ENCODE results near the gene AUTS2. TPM values are rescaled to one million over a fixed set of nuclear protein-coding genes. Genes with fewer than 3 reads are reported as not detected.
A peak's percentile ranks its signal among the peaks of the same experiment; 100 is the strongest.

AUTS2 gene
- total RNA-seq, 2 experiments from 2014 or later = 15.2 to 16.3 TPM

GRCh38 chr7:70773406-70773805 lies 1175.1 kb downstream of the AUTS2 start:
- peaks cover 6% of the 10 kb centered on the region for H3K36me3 Mint-ChIP-seq (ENCODE audit: low read depth)
- peaks cover 27% of the 10 kb centered on the region for H3K4me1 Mint-ChIP-seq (ENCODE audit: low read depth)
- no peak overlapping the region for H3K27ac Mint-ChIP-seq
- ATAC-seq = no peak
- POLR2A ChIA-PET = no interaction called here
- H3K9me3 Mint-ChIP-seq (ENCODE audit: insufficient read depth) = no peaks in the 10 kb centered on the region
- CTCF ChIA-PET = no interaction called here
- no peak overlapping the region for H3K4me3 Mint-ChIP-seq
- H3K27me3 Mint-ChIP-seq (ENCODE audit: low read depth) = no peaks in the 10 kb centered on the region
- DNase-seq = no peak

- H3K4me3 Mint-ChIP-seq = no peak overlapping the region
- ATAC-seq = no peak
- CTCF ChIA-PET = interaction anchor here (0.9 kb wide), 1 partner anchor 11 kb away, joined by 3 read pairs; no protein-coding TSS in a partner anchor
- peaks cover 39% of the 10 kb centered on the region for H3K4me1 Mint-ChIP-seq (ENCODE audit: low read depth)
- no peak overlapping the region for H3K27ac Mint-ChIP-seq
- H3K9me3 Mint-ChIP-seq (ENCODE audit: insufficient read depth) = no peaks in the 10 kb centered on the region
- POLR2A ChIA-PET = no interaction called here
- H3K36me3 Mint-ChIP-seq (ENCODE audit: low read depth) = peaks cover 16% of the 10 kb centered on the region
- no peaks in the 10 kb centered on the region for H3K27me3 Mint-ChIP-seq (ENCODE audit: low read depth)
- DNase-seq = no peak
These were observed 1176.8 kb downstream of the AUTS2 start for GRCh38 chr7:70774950-70775527.

- Mint-ChIP-seq H3K27me3 (ENCODE audit: low read depth) (no peaks in the 10 kb centered on the region), H3K4me3 (no peak overlapping the region), H3K27ac (no peak overlapping the region), H3K4me1 (ENCODE audit: low read depth) (peaks cover 39% of the 10 kb centered on the region), H3K36me3 (ENCODE audit: low read depth) (peaks cover 16% of the 10 kb centered on the region), H3K9me3 (ENCODE audit: insufficient read depth) (no peaks in the 10 kb centered on the region)
- ChIA-PET POLR2A (no interaction called here), CTCF (interaction anchor here (0.9 kb wide), 1 partner anchor 12 kb away, joined by 3 read pairs; no protein-coding TSS in a partner anchor)
- ATAC-seq (no peak), DNase-seq (no peak)
These were observed 1177.4 kb downstream of the AUTS2 start for GRCh38 chr7:70775570-70776156.

- H3K4me3 Mint-ChIP-seq = no peak overlapping the region
- ATAC-seq = peak; percentile 57
- POLR2A ChIA-PET = no interaction called here
- DNase-seq = peak; percentile 42
- H3K9me3 Mint-ChIP-seq (ENCODE audit: insufficient read depth) = no peaks in the 10 kb centered on the region
- peak overlapping the region; percentile 75 for H3K27ac Mint-ChIP-seq
- H3K36me3 Mint-ChIP-seq (ENCODE audit: low read depth) = peaks cover 16% of the 10 kb centered on the region
- H3K27me3 Mint-ChIP-seq (ENCODE audit: low read depth) = no peaks in the 10 kb centered on the region
- CTCF ChIA-PET = no interaction called here
- H3K4me1 Mint-ChIP-seq (ENCODE audit: low read depth) = peaks cover 39% of the 10 kb centered on the region
These were observed 1178.4 kb downstream of the AUTS2 start for GRCh38 chr7:70776627-70777101.

- ChIA-PET POLR2A (no interaction called here), CTCF (no interaction called here)
- H3K4me1 Mint-ChIP-seq (ENCODE audit: low read depth) = peaks cover 39% of the 10 kb centered on the region
- peaks cover 16% of the 10 kb centered on the region for H3K36me3 Mint-ChIP-seq (ENCODE audit: low read depth)
- H3K4me3 Mint-ChIP-seq = no peak overlapping the region
- no peak for DNase-seq
- H3K9me3 Mint-ChIP-seq (ENCODE audit: insufficient read depth) = no peaks in the 10 kb centered on the region
- ATAC-seq = no peak
- H3K27me3 Mint-ChIP-seq (ENCODE audit: low read depth) = no peaks in the 10 kb centered on the region
- H3K27ac Mint-ChIP-seq = peak overlapping the region; percentile 75
These were observed 1179.0 kb downstream of the AUTS2 start for GRCh38 chr7:70777251-70777650.

- DNase-seq = no peak
- Mint-ChIP-seq H3K36me3 (ENCODE audit: low read depth) (peaks cover 16% of the 10 kb centered on the region), H3K27me3 (ENCODE audit: low read depth) (no peaks in the 10 kb centered on the region), H3K27ac (no peak overlapping the region), H3K4me1 (ENCODE audit: low read depth) (peaks cover 39% of the 10 kb centered on the region), H3K9me3 (ENCODE audit: insufficient read depth) (no peaks in the 10 kb centered on the region), H3K4me3 (no peak overlapping the region)
- POLR2A ChIA-PET = no interaction called here
- CTCF ChIA-PET = no interaction called here
- ATAC-seq = no peak
These were observed 1180.3 kb downstream of the AUTS2 start for GRCh38 chr7:70778585-70778984.

GRCh38 chr7:70779321-70779720 lies 1181.0 kb downstream of the AUTS2 start:
- Mint-ChIP-seq H3K27me3 (ENCODE audit: low read depth) (no peaks in the 10 kb centered on the region), H3K36me3 (ENCODE audit: low read depth) (peaks cover 16% of the 10 kb centered on the region), H3K4me3 (no peak overlapping the region), H3K9me3 (ENCODE audit: insufficient read depth) (no peaks in the 10 kb centered on the region), H3K27ac (no peak overlapping the region), H3K4me1 (ENCODE audit: low read depth) (peaks cover 39% of the 10 kb centered on the region)
- ATAC-seq (no peak), DNase-seq (no peak)
- POLR2A ChIA-PET = no interaction called here
- CTCF ChIA-PET = no interaction called here

- Mint-ChIP-seq H3K9me3 (ENCODE audit: insufficient read depth) (no peaks in the 10 kb centered on the region), H3K4me1 (ENCODE audit: low read depth) (peaks cover 25% of the 10 kb centered on the region), H3K4me3 (no peak overlapping the region), H3K27me3 (ENCODE audit: low read depth) (no peaks in the 10 kb centered on the region), H3K27ac (no peak overlapping the region), H3K36me3 (ENCODE audit: low read depth) (peaks cover 25% of the 10 kb centered on the region)
- POLR2A ChIA-PET = no interaction called here
- CTCF ChIA-PET = no interaction called here
- DNase-seq = no peak
- ATAC-seq = no peak
These were observed 1183.6 kb downstream of the AUTS2 start for GRCh38 chr7:70781922-70782311.

GRCh38 chr7:70782796-70783195 lies 1184.5 kb downstream of the AUTS2 start:
- Mint-ChIP-seq H3K4me1 (ENCODE audit: low read depth) (peaks cover 17% of the 10 kb centered on the region), H3K4me3 (no peak overlapping the region), H3K9me3 (ENCODE audit: insufficient read depth) (no peaks in the 10 kb centered on the region), H3K36me3 (ENCODE audit: low read depth) (peaks cover 26% of the 10 kb centered on the region), H3K27ac (no peak overlapping the region), H3K27me3 (ENCODE audit: low read depth) (no peaks in the 10 kb centered on the region)
- DNase-seq (no peak), ATAC-seq (no peak)
- CTCF ChIA-PET = no interaction called here
- POLR2A ChIA-PET = no interaction called here

GRCh38 chr7:70785427-70785826 lies 1187.2 kb downstream of the AUTS2 start:
- Mint-ChIP-seq H3K36me3 (ENCODE audit: low read depth) (peaks cover 26% of the 10 kb centered on the region), H3K9me3 (ENCODE audit: insufficient read depth) (no peaks in the 10 kb centered on the region), H3K27ac (no peak overlapping the region), H3K4me1 (ENCODE audit: low read depth) (no peaks in the 10 kb centered on the region), H3K27me3 (ENCODE audit: low read depth) (no peaks in the 10 kb centered on the region), H3K4me3 (no peak overlapping the region)
- ChIA-PET POLR2A (no interaction called here), CTCF (no interaction called here)
- ATAC-seq (no peak), DNase-seq (no peak)

- POLR2A ChIA-PET = no interaction called here
- H3K4me1 Mint-ChIP-seq (ENCODE audit: low read depth) = no peaks in the 10 kb centered on the region
- H3K27ac Mint-ChIP-seq = no peak overlapping the region
- H3K4me3 Mint-ChIP-seq = no peak overlapping the region
- no peaks in the 10 kb centered on the region for H3K9me3 Mint-ChIP-seq (ENCODE audit: insufficient read depth)
- H3K36me3 Mint-ChIP-seq (ENCODE audit: low read depth) = peaks cover 31% of the 10 kb centered on the region
- H3K27me3 Mint-ChIP-seq (ENCODE audit: low read depth) = no peaks in the 10 kb centered on the region
- DNase-seq = no peak
- ATAC-seq = no peak
- CTCF ChIA-PET = no interaction called here
These were observed 1187.8 kb downstream of the AUTS2 start for GRCh38 chr7:70786076-70786475.

GRCh38 chr7:70787286-70787685 lies 1189.0 kb downstream of the AUTS2 start:
- CTCF ChIA-PET = no interaction called here
- H3K27me3 Mint-ChIP-seq (ENCODE audit: low read depth) = no peaks in the 10 kb centered on the region

GRCh38 chr7:70787771-70788170 lies 1189.5 kb downstream of the AUTS2 start:
- Mint-ChIP-seq H3K4me3 (no peak overlapping the region), H3K27me3 (ENCODE audit: low read depth) (no peaks in the 10 kb centered on the region), H3K9me3 (ENCODE audit: insufficient read depth) (no peaks in the 10 kb centered on the region), H3K36me3 (ENCODE audit: low read depth) (peaks cover 32% of the 10 kb centered on the region), H3K4me1 (ENCODE audit: low read depth) (no peaks in the 10 kb centered on the region), H3K27ac (no peak overlapping the region)
- no peak for ATAC-seq
- POLR2A ChIA-PET = no interaction called here
- no peak for DNase-seq
- CTCF ChIA-PET = no interaction called here

More at GRCh38 chr7:70787286-70787685, 1189.0 kb downstream of the AUTS2 start:
- no peaks in the 10 kb centered on the region for H3K4me1 Mint-ChIP-seq (ENCODE audit: low read depth)
- POLR2A ChIA-PET = no interaction called here
- H3K27ac Mint-ChIP-seq = no peak overlapping the region
- DNase-seq (no peak), ATAC-seq (no peak)
- no peaks in the 10 kb centered on the region for H3K9me3 Mint-ChIP-seq (ENCODE audit: insufficient read depth)
- H3K4me3 Mint-ChIP-seq = no peak overlapping the region
- peaks cover 32% of the 10 kb centered on the region for H3K36me3 Mint-ChIP-seq (ENCODE audit: low read depth)

All from activated CD8-positive, alpha-beta T cell treated with anti-CD3 and anti-CD28 coated beads, Interleukin-2, amount 10 ng/mL, durations not matched to agents 7 days and 5 days (primary cell).